Measurements from ENCODE around the gene TMIGD2.

Gene TMIGD2

GRCh38 chr19:4338441-4339355, 36.5 kb upstream of the TMIGD2 start, which contains the start of gene STAP2:
Gene STAP2 (minus strand): TSS chr19:4338827. CDS start chr19:4338753, 74 bp downstream.
- Histone ChIP-seq H3K27ac (ENCODE audit: low read depth, low read length) (no peak within 1 kb of the TSS), H3K4me1 (ENCODE audit: control insufficient read depth, low read length) (peaks cover 19% of the 10 kb centered on the region), H3K4me3 (ENCODE audit: low read length) (peak within 1 kb of the TSS; percentile 13), H4K20me1 (ENCODE audit: control insufficient read depth, insufficient read depth, low read depth, low read length) (no peaks in the 10 kb centered on the region), H3K27me3 (ENCODE audit: control insufficient read depth, low read length) (no peaks in the 10 kb centered on the region), H3F3A (ENCODE audit: control insufficient read depth, insufficient read depth) (no peaks in the 10 kb centered on the region), H3K4me2 (ENCODE audit: low read length) (peak within 1 kb of the TSS; percentile 35), H3K79me2 (ENCODE audit: control insufficient read depth, low read length) (no peaks in the 10 kb centered on the region), H3K9me3 (ENCODE audit: control insufficient read depth, insufficient read depth, low read length) (no peaks in the 10 kb centered on the region), H3K36me3 (ENCODE audit: control insufficient read depth, low read length) (no peaks in the 10 kb centered on the region), H3K9me2 (replicated peaks; ENCODE audit: control insufficient read depth, low read length) (no peaks in the 10 kb centered on the region)
- no peak for TF ChIP-seq EZH2phosphoT487 (IDR thresholded peaks at IDR 0.05; ENCODE audit: borderline replicate concordance, low read length)
- TF ChIP-seq CTCF (IDR thresholded peaks at IDR 0.05; ENCODE audit: low read depth, low read length, poor library complexity, severe bottlenecking): no peak

GRCh38 chr19:4337906-4338440, 35.8 kb upstream of the TMIGD2 start:
- no peak overlapping the region for H3K27ac ChIP-seq (ENCODE audit: low read depth, low read length)
- no peaks in the 10 kb centered on the region for H3K9me3 ChIP-seq (ENCODE audit: control insufficient read depth, insufficient read depth, low read length)
- H3K9me2 ChIP-seq (replicated peaks; ENCODE audit: control insufficient read depth, low read length): no peaks in the 10 kb centered on the region
- no peaks in the 10 kb centered on the region for H3F3A ChIP-seq (ENCODE audit: control insufficient read depth, insufficient read depth)
- H3K4me3 ChIP-seq (ENCODE audit: low read length): peak overlapping the region; percentile 13
- H3K4me2 ChIP-seq (ENCODE audit: low read length): peak overlapping the region; percentile 35
- H3K79me2 ChIP-seq (ENCODE audit: control insufficient read depth, low read length): no peaks in the 10 kb centered on the region
- H3K36me3 ChIP-seq (ENCODE audit: control insufficient read depth, low read length): no peaks in the 10 kb centered on the region
- H3K27me3 ChIP-seq (ENCODE audit: control insufficient read depth, low read length): no peaks in the 10 kb centered on the region
- no peaks in the 10 kb centered on the region for H4K20me1 ChIP-seq (ENCODE audit: control insufficient read depth, insufficient read depth, low read depth, low read length)
- H3K4me1 ChIP-seq (ENCODE audit: control insufficient read depth, low read length): peaks cover 16% of the 10 kb centered on the region
- no peak for TF ChIP-seq CTCF (IDR thresholded peaks at IDR 0.05; ENCODE audit: low read depth, low read length, poor library complexity, severe bottlenecking)
- no peak for TF ChIP-seq EZH2phosphoT487 (IDR thresholded peaks at IDR 0.05; ENCODE audit: borderline replicate concordance, low read length)

- no peak for TF ChIP-seq CTCF (IDR thresholded peaks at IDR 0.05; ENCODE audit: low read depth, low read length, poor library complexity, severe bottlenecking)
- TF ChIP-seq EZH2phosphoT487 (IDR thresholded peaks at IDR 0.05; ENCODE audit: borderline replicate concordance, low read length): no peak
- Histone ChIP-seq H3K4me3 (ENCODE audit: low read length) (no peak overlapping the region), H3K27me3 (ENCODE audit: control insufficient read depth, low read length) (no peaks in the 10 kb centered on the region), H3K9me2 (replicated peaks; ENCODE audit: control insufficient read depth, low read length) (no peaks in the 10 kb centered on the region), H3K36me3 (ENCODE audit: control insufficient read depth, low read length) (no peaks in the 10 kb centered on the region), H3F3A (ENCODE audit: control insufficient read depth, insufficient read depth) (no peaks in the 10 kb centered on the region), H3K79me2 (ENCODE audit: control insufficient read depth, low read length) (no peaks in the 10 kb centered on the region), H3K4me2 (ENCODE audit: low read length) (no peak overlapping the region), H3K27ac (ENCODE audit: low read depth, low read length) (no peak overlapping the region), H4K20me1 (ENCODE audit: control insufficient read depth, insufficient read depth, low read depth, low read length) (no peaks in the 10 kb centered on the region), H3K9me3 (ENCODE audit: control insufficient read depth, insufficient read depth, low read length) (no peaks in the 10 kb centered on the region), H3K4me1 (ENCODE audit: control insufficient read depth, low read length) (peaks cover 11% of the 10 kb centered on the region)
Measured at GRCh38 chr19:4334929-4335570, 32.9 kb upstream of the TMIGD2 start.
